ENCODE measurements around the gene NPIPB2. TPM values are rescaled to one million over a fixed set of nuclear protein-coding genes. Genes with fewer than 3 reads are reported as not detected.

The NPIPB2 gene
- total RNA-seq, 6 donors from 2014 or later: 3.6 to 47.1 (median 9.0) TPM

GRCh38 chr16:11980136-11980844 is 38.4 kb upstream of the NPIPB2 start:
- H3K4me1 ChIP-seq: peaks cover 15 to 26% (median 22%) of the 10 kb centered on the region in 4 donors
- ATAC-seq (ENCODE audit: low FRiP score in 2 of 2) (no peak), DNase-seq (no peak)
- H3K9me3 ChIP-seq: no peaks in the 10 kb centered on the region
- H3K4me3 ChIP-seq: no peak overlapping the region
- H3K27me3 ChIP-seq: no peaks in the 10 kb centered on the region
- no peak overlapping the region for H3K27ac ChIP-seq
- H3K36me3 ChIP-seq: no peaks in the 10 kb centered on the region
- no peak for TF ChIP-seq EP300 (IDR thresholded peaks at IDR 0.05)
- no peak for TF ChIP-seq CTCF (IDR thresholded peaks at IDR 0.05)
- no peak for TF ChIP-seq POLR2AphosphoS5 (IDR thresholded peaks at IDR 0.05)
- TF ChIP-seq POLR2A (IDR thresholded peaks at IDR 0.05): no peak
- 77 to 79% methylated on average over 5 of the region's 5 CpGs for WGBS, 2 donors

DNA sequence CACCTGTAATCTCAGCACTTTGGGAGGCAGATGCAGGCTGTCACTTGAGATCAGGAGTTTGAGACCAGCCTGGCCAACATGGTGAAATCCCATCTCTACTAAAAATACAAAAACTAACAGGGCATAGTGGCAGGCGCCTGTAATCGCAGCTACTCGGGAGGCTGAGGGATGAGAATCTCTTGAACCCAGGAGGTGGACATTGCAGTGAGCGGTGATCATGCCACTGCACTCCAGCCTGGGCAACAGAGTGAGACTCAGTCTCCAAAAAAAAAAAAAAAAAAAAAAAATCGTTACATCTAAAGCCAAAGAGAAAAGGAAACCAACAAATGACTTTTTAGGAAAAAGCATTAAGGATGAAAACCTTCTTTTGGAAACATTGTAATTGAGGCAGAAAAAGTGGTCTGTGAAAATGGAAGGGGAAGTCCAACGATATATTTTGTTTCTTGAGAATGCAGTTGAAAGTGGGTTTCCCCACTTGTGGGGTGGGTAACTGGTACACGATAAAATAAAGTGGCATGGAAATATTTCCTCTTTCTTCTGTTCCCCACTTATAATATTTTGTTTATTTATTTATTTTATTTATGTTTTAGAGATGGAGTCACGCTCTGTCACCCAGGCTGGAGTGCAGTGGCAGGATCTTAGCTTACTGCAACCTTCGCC is 37.3 kb upstream of the NPIPB2 start:
- ATAC-seq (ENCODE audit: low FRiP score in 2 of 2): no peak
- Histone ChIP-seq H3K4me3 (no peak overlapping the region), H3K27me3 (no peaks in the 10 kb centered on the region), H3K36me3 (no peaks in the 10 kb centered on the region), H3K9me3 (no peaks in the 10 kb centered on the region), H3K4me1 (peaks cover 15 to 26% (median 22%) of the 10 kb centered on the region in 4 donors), H3K27ac (no peak overlapping the region)
- TF ChIP-seq CTCF (IDR thresholded peaks at IDR 0.05) (no peak), POLR2AphosphoS5 (IDR thresholded peaks at IDR 0.05) (no peak), EP300 (IDR thresholded peaks at IDR 0.05) (no peak), POLR2A (IDR thresholded peaks at IDR 0.05) (no peak)
- DNase-seq: no peak
- WGBS, 2 donors: 81 to 84% methylated on average over 9 of the region's 9 CpGs

DNA sequence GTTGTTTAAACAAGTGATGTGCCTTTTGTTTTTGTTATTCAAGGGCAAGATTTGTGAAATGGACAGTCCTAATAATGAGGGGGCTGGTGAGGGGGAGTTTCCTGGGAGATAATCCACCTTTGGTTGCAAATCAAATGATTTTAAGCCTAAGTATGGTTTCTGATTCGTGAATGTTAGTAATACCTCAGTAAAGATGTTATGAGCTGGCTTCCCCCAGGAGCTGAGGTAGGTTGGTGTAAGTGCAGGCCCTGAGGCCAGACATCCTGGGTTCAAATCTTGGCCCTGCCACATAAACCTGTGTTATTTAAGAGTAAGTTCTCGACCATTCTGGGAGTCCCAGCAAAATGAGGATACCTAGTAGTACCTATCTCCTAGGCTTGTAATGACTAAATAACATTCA is 36.2 kb upstream of the NPIPB2 start:
- TF ChIP-seq POLR2A (IDR thresholded peaks at IDR 0.05) (no peak), CTCF (IDR thresholded peaks at IDR 0.05) (no peak), POLR2AphosphoS5 (IDR thresholded peaks at IDR 0.05) (no peak), EP300 (IDR thresholded peaks at IDR 0.05) (no peak)
- WGBS, 2 donors: 76 to 94% methylated on average over 2 of the region's 2 CpGs
- ATAC-seq (ENCODE audit: low FRiP score in 2 of 2) (no peak), DNase-seq (no peak)
- no peaks in the 10 kb centered on the region for H3K27me3 ChIP-seq
- peak overlapping the region in 2 of 4 donors; percentile 67 to 98 for H3K4me3 ChIP-seq
- H3K27ac ChIP-seq: peak overlapping the region; percentile 20 to 88 (median 83)
- no peaks in the 10 kb centered on the region for H3K9me3 ChIP-seq
- no peaks in the 10 kb centered on the region for H3K36me3 ChIP-seq
- H3K4me1 ChIP-seq: peaks cover 15 to 26% (median 24%) of the 10 kb centered on the region in 4 donors

GRCh38 chr16:11977376-11978041 is 35.7 kb upstream of the NPIPB2 start:
- ATAC-seq (ENCODE audit: low FRiP score in 2 of 2): peak in 1 of 2 donors; percentile 87
- peak overlapping the region; percentile 70 to 88 (median 83) for H3K27ac ChIP-seq

GRCh38 chr16:11976850-11977375 is 35.1 kb upstream of the NPIPB2 start:
- H3K4me1 ChIP-seq: peaks cover 15 to 30% (median 25%) of the 10 kb centered on the region in 4 donors
- H3K36me3 ChIP-seq: no peaks in the 10 kb centered on the region
- no peaks in the 10 kb centered on the region for H3K9me3 ChIP-seq
- WGBS, 2 donors: 1% methylated on average over 9 to 13 of the region's 22 CpGs
- DNase-seq (no peak), ATAC-seq (ENCODE audit: low FRiP score in 2 of 2) (peak in 1 of 2 donors; percentile 3)
- H3K4me3 ChIP-seq: peak overlapping the region; percentile 67 to 98 (median 91)
- peak overlapping the region; percentile 70 to 88 (median 83) for H3K27ac ChIP-seq
- TF ChIP-seq CTCF (IDR thresholded peaks at IDR 0.05) (peak in 1 of 6 experiments; percentile 9), EP300 (IDR thresholded peaks at IDR 0.05) (no peak), POLR2AphosphoS5 (IDR thresholded peaks at IDR 0.05) (no peak), POLR2A (IDR thresholded peaks at IDR 0.05) (no peak)
- no peaks in the 10 kb centered on the region for H3K27me3 ChIP-seq

More at GRCh38 chr16:11977376-11978041, 35.7 kb upstream of the NPIPB2 start:
- no peaks in the 10 kb centered on the region for H3K27me3 ChIP-seq
- H3K4me1 ChIP-seq: peaks cover 15 to 29% (median 25%) of the 10 kb centered on the region in 4 donors
- 21 to 22% methylated on average over 12 of the region's 12 CpGs for WGBS, 2 donors
- no peaks in the 10 kb centered on the region for H3K9me3 ChIP-seq
- TF ChIP-seq EP300 (IDR thresholded peaks at IDR 0.05): no peak
- TF ChIP-seq POLR2AphosphoS5 (IDR thresholded peaks at IDR 0.05): peak in 1 of 2 donors; percentile 15
- no peak for DNase-seq
- no peaks in the 10 kb centered on the region for H3K36me3 ChIP-seq
- peak overlapping the region; percentile 67 to 98 (median 91) for H3K4me3 ChIP-seq
